Activated naive CD8-positive, alpha-beta T cell treated with anti-CD3 and anti-CD28 coated beads, Interleukin-2, amount 50 U/mL, for 16 hours (primary cell): ENCODE data around the gene LSAMP.
"Not testable (repeated sequence)": the region's sequence is repeated elsewhere in the genome, so short reads cannot be mapped to it uniquely, and the experiment has no call there.

ENCODE experiments used
- DNase-seq: peaks from one replicate; pipeline ENCODE4 v3.0.0-alpha.2; 2020; ENCODE audit warnings: low read depth, low spot score

Gene LSAMP

DNA sequence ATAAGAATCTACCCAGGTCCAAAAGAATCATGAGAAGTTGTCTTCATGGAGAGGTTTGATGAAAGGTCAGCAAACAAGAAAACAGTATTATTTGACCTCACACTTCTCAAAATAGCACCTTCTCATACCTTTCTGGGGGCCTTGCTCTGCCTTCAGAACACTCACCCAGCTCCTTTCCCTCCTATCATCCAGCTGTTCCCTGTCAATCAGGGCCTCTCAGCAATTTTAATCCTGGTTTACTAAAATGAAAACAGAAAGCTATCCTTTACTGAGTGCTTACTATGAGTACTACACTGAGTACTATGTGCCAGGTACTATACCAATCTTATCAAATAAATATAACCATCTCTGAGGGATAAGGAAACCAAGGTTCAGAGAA is 683.4 kb downstream of the LSAMP start:
- DNase-seq: no peak

DNA sequence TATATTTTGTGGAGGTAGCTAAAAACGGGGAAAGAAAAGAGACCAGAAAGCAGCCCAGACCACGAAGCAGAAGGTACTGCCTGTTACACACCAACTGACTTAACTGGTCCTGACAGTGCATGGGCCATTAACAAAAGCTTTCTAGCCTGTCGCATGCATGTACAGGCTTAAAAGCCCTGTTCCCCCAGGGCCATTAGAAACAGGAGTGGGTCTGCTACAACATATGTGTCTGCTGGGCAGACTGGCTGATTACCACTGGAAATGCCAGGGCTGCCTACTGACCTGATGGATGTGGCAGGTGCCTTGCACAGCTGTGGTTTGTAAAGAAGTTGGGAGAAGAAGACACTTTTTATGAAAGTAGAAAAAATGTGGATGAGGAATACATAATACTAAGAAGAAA is 684.6 kb downstream of the LSAMP start:
- no peak for DNase-seq

- DNase-seq: no peak
Observed at GRCh38 chr3:115758076-115758763, 687.1 kb downstream of the LSAMP start.

- DNase-seq: not testable (repeated sequence)
Observed at GRCh38 chr3:115752978-115753377, 692.3 kb downstream of the LSAMP start.
